H7 (cell line): ENCODE results near the gene RIPK4. TPM values are rescaled to one million over a fixed set of nuclear protein-coding genes. Genes with fewer than 3 reads are reported as not detected.

ENCODE experiments used
- DNase-seq: peaks from one replicate; pipeline ENCODE4 v3.0.0; 2012
- H3K27me3 ChIP-seq: 2 replicates; pipeline ENCODE4 v1.6.0; 2011; ENCODE audit warnings: mild to moderate bottlenecking, low read length; ENCODE audit not compliant: control insufficient read depth, insufficient read depth
- H3K36me3 ChIP-seq: replicated peaks from 2 replicates; pipeline ENCODE4 v1.5.1; 2011; ENCODE audit warnings: low read length; ENCODE audit not compliant: control insufficient read depth, insufficient read depth
- H3K4me3 ChIP-seq: 2 replicates; pipeline ENCODE4 v1.5.1; 2011; ENCODE audit warnings: low read depth, mild to moderate bottlenecking, control low read depth, low read length, moderate library complexity; ENCODE audit not compliant: insufficient read depth
- total RNA-seq: library from RNA; depleted of rRNA; stranded (reverse); fragments of >200 nt; shearing (Covaris generic); gene quantifications from 2 replicates; pipeline ENCODE4 v1.2.3, GENCODE V29; 2014; rRNA removed

Gene RIPK4
- total RNA-seq = 10.5 and 11.7 TPM in 2 replicates

DNA sequence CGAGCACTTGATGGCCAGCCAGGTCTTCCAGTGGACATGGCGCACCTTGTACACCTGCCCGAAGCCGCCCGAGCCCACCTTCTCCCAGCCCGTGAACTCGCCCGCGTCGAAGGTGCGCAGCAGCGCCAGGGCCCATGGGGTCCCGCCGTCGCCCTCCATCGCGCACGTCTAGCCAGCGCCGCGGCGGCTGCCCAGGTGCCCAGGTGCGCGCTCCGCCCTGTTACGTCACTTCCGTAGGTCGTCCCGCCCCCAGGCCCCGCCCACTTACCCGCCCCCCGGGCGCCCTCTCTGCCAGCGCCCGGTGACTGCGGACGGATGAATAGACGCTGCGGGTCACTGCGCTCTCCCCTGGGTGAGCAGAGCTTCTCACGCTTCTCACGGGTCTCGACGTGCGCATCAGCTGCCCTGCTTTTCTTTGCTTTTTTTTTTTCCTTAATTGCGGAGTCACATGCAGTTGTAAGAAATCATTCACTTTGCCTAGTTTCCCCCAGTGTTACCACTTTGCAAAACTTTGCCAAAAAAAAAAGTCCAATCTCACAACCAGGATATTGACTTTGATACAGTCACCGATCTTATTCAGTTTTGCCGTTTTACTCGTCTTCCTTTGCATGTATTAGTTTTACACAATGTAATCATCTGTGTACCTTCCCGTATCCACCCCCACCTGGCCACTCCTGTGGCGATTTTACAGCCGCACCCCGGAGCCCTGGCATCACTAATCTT, at the start of gene RIPK4:
Gene RIPK4, minus strand, starts transcription at position 170 of the 723 bp plus-strand sequence. Its CDS starts 11 bp downstream, at position 159.
- H3K4me3 ChIP-seq = peak within 1 kb of the TSS; percentile 68
- H3K27me3 ChIP-seq = peaks cover 84% of the 10 kb centered on the region
- DNase-seq = peak; percentile 98
- H3K36me3 ChIP-seq = no peaks in the 10 kb centered on the region

DNA sequence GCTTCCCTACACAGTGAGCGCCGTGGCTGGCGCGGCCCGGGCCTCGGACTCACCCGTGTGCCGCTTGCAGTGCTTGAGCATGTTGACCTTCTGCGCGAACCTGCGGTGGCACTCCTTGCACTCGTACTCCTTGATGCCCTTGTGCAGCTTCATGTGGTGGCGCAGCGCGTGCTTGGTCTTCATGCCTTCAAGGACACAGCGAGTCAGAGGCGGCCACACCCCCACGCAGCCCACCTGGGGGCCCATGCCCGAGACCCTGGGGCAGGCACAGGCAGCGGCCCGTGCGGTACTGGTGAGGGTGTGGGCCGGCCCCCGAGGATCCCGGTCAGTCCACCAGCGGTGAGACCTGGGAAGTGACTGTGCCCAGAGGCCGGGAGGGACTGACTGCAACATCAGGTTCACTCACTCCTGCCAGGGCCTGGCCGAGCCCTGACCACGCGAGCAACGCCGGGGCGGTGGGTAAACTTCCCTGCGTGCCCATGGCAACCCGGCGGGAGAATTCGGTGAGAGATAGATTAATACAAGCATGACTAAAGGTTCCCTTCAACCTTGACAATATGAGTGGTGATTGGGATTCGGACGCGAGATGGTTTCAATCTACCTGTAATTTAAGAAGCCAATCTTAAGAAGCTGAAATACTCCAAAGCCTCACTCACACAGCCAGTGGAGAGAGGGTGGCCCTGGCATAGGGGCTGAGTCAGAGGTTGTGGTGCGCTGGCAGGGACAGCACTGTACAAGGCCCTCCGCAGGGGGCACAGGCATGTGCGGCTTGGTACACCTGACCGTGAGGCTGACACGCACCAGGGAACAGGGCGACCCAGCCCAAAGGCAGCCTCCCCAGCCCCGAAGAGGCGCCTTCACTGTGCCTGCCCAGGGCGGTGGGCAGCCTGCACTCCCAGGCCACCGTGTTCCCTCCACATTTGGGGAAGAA, 49.1 kb upstream of the RIPK4 start:
- Histone ChIP-seq H3K27me3 (no peaks in the 10 kb centered on the region), H3K36me3 (peaks cover 4% of the 10 kb centered on the region), H3K4me3 (no peak overlapping the region)
- no peak for DNase-seq

DNA sequence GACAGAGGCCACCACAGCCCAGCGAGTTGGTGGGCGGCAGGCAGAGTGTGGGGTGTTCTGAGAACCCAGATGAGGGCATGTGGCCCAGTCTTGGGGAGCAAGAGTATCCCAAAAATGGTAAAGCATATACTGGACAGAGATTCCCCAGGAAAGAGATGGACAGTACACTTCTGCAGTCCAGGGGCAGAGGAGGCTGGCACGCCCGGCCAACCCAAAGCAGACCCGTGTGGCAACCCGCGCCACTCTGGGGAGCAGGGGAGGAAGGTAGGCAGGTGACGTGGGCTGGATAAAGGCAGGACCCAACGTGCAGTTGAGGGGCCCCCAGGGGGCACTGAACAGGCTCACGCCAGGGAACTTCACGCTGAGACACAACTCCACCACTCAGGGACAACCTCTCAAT, 46.4 kb upstream of the RIPK4 start:
- no peak overlapping the region for H3K4me3 ChIP-seq
- H3K36me3 ChIP-seq = peaks cover 4% of the 10 kb centered on the region
- no peaks in the 10 kb centered on the region for H3K27me3 ChIP-seq
- no peak for DNase-seq

DNA sequence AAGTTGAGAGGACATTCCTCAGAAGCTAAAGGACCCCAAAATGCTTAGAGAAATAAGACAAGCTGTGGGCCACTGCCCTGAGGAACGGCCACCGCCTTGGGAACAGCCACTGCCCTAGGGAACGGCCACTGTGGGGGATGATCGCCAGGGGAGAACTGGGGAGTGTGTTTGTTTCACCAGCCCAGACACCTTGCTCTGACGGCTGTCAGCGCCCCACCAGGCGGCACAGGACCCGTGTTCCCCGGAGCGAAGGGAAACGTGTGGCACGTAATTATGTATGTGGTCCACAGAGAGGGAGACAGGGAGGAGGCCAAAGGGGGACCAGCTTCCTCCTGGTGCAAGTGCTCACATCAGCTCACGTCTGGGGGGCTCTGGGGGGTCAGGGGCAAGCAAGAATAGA, 45.8 kb upstream of the RIPK4 start:
- no peak for DNase-seq
- H3K36me3 ChIP-seq = peaks cover 4% of the 10 kb centered on the region
- H3K4me3 ChIP-seq = no peak overlapping the region
- no peaks in the 10 kb centered on the region for H3K27me3 ChIP-seq

DNA sequence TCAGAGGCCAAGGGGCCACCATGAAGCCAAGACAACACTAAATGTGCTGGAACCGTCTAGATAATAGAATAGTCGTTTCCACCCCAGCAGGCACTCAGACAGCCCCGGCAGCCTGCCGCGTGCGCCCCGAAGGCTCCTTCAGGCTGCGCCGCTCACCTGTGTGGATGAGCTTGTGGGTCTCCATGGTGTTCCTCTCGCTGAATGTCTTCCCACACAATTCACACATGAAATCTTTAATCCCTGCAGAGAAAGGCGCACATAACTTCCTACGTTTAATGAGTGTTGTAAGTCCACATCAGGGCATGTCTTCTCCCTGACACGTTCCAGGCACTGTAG, 43.7 kb upstream of the RIPK4 start:
- Histone ChIP-seq H3K4me3 (no peak overlapping the region), H3K27me3 (no peaks in the 10 kb centered on the region), H3K36me3 (peaks cover 4% of the 10 kb centered on the region)
- peak; percentile 42 for DNase-seq

DNA sequence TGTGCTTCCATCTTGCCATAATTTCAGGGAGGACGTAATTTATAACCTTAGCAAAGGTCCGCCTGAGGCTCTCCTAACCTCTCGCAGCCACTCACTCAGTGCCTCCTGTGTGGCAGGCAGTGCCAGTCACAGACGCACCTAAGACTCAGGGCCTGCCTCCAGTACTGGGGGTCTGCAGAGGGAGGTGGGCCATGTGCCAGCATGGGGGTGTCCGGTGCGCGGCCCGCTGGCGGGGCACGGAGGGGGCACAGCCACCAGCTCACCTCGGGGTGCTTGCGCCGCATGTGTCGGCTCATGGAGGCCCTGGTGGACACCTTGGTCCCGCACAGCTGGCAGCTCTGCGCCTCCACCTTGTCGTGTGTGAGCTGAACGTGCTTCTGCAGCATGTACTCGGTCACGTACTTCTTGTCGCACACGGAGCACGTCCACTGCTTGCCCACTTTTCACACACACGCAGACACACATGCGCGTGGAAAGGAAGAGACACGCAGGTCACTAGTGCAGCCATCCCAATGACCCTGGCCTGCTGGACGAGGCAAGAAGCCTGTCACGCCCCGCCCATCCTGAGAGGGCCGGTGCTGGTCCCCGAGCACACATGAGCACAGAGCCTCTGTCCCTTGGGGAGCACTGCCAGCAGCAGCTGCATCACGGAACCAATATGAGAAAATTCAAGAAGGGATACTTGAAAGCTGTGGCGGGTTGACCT, 43.2 kb upstream of the RIPK4 start:
- H3K27me3 ChIP-seq = no peaks in the 10 kb centered on the region
- H3K36me3 ChIP-seq = peaks cover 3% of the 10 kb centered on the region
- H3K4me3 ChIP-seq = no peak overlapping the region
- DNase-seq = peak; percentile 39

DNA sequence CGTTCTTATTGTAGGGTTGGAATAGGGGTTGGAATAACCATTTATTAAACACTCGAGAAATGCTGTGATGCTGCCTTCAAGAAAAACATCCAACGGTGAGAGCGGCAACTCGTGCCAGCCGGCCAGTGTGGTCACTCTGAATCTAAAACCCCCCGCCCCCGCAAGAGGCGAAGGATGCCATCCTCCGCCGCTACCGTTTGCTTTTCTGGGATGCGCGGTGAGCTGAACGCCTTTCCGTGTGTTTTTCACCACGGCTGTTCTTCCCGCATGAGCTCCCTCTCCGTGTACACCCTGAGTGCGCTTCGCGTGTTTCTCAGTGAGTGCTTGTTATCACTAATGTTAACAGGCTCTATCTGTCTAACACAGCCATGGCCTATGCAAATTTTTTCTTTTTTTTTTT, 42.0 kb upstream of the RIPK4 start:
- no peak for DNase-seq
- Histone ChIP-seq H3K4me3 (no peak overlapping the region), H3K27me3 (no peaks in the 10 kb centered on the region), H3K36me3 (0 out of 2 replicates have a peak, but pooled peaks cover 2% of the 10 kb centered on the region)

DNA sequence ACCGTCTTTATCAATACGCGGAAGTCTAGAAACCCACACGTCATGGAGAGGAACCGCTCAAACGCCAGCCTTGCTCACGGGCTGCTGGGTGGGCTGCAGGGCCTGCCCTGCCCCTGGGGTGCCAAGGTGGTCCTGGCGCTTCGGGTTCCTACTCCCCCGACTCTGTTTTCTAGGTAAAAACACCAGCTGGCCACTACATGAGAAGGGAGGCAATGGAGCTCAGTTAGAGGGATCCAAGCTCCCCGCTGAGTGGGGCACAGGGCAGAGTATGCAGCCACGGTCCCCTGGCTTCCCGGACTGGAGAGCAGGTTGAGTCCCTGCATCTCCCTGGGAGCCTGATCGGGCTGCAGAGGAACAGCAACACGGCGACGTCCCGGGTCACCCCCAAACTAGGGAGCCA, 41.2 kb upstream of the RIPK4 start:
- Histone ChIP-seq H3K27me3 (no peaks in the 10 kb centered on the region), H3K36me3 (no peaks in the 10 kb centered on the region), H3K4me3 (no peak overlapping the region)
- no peak for DNase-seq

DNA sequence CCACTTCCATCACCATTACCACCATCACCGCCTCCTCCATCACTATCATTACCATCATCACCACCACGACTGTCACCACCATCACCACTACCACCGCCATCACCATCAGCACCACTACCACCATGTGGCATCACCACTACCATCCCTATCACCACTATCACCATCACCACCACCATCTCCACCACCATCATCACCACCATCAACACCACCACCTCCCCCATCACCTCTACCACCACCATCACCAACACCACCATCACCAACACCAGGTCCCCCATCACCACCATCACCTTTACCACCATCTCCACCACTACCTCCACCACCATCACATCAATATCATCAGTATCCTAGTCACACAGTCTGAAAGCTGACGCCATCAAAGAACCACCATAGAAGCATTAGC, 39.9 kb upstream of the RIPK4 start:
- Histone ChIP-seq H3K36me3 (no peaks in the 10 kb centered on the region; the same call in 1 of the 2 replicates), H3K4me3 (no peak overlapping the region), H3K27me3 (no peaks in the 10 kb centered on the region)
- no peak for DNase-seq

DNA sequence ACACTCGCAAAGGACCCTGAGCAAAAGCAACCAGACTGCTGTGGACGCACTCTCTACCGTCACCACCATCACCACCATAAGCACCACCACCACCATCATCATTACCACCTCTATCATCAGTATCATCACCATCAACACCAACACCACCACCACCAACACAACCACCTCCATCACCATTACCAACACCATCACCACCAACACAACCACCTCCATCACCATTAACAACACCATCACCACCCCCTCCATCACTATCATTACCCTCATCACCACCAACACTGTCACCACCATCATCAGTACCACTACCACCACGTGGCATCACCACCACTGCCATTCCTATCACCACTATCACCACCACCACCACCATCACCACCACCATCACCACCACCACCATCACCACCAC, 38.8 kb upstream of the RIPK4 start:
- Histone ChIP-seq H3K27me3 (no peaks in the 10 kb centered on the region), H3K4me3 (no peak overlapping the region), H3K36me3 (no peaks in the 10 kb centered on the region; the same call in 1 of the 2 replicates)
- no peak for DNase-seq

DNA sequence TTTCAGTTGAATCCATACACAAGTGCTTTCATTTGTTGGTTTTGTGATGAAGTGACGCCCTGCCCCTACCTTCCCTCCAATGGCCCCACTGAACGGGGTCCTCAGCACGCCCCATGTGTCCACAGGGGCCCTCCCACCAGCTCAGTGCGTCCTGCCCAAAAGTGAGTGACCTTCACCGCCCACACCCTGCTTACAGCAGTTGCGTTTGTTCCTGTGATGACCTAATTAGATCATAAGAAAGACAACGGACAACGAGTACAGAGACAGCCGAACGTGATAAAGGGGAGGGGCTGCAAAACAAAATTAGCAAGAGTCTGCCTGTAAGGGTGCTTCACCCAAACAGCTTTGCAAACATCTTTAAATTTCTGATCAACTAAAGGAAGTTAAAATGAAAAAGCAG, 38.2 kb upstream of the RIPK4 start:
- no peak overlapping the region for H3K4me3 ChIP-seq
- no peak for DNase-seq
- H3K27me3 ChIP-seq = no peaks in the 10 kb centered on the region
- peaks cover 1% of the 10 kb centered on the region for H3K36me3 ChIP-seq

DNA sequence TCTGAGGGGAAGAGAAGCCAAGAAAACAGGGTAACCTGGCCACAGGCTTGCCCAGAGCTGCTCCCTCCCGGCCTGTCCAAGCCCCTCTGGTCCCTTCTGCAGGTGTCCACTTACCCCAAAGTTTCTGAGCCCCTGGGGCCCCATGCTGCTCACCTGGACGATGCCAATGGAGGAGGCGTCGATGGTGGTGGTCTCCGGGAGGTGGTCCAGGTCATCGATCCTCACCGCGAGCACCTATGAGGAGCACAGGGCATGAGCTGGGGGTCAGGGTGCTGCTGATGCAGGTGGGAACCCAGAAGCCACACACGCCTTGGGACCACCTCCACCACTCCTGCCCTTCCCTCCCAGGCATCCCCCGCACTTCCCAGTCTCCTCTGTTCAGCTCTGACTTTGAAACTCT, 37.5 kb upstream of the RIPK4 start:
- Histone ChIP-seq H3K36me3 (peaks cover 1% of the 10 kb centered on the region), H3K4me3 (no peak overlapping the region), H3K27me3 (no peaks in the 10 kb centered on the region)
- DNase-seq = peak; percentile 11

DNA sequence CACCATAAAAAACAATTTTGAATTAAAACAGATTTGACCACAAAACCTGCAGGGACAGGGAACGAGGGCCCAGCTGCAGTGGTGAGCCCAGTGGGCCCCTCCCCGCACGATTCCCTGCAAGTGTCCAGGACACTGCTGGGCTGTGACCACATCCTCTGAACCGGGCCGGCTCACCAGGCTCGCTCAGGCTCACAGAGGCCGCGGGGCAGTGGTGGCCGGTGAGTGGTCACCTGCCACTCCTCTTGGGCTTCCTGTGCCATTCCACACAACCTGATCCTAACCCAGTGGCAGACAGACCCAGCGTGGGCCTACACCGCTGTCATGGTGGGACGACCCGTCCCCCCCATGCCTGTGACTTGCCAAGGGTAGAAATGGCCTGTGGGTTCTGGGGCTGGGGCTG, 36.5 kb upstream of the RIPK4 start:
- Histone ChIP-seq H3K27me3 (no peaks in the 10 kb centered on the region), H3K36me3 (peaks cover 1% of the 10 kb centered on the region), H3K4me3 (no peak overlapping the region)
- DNase-seq = no peak

DNA sequence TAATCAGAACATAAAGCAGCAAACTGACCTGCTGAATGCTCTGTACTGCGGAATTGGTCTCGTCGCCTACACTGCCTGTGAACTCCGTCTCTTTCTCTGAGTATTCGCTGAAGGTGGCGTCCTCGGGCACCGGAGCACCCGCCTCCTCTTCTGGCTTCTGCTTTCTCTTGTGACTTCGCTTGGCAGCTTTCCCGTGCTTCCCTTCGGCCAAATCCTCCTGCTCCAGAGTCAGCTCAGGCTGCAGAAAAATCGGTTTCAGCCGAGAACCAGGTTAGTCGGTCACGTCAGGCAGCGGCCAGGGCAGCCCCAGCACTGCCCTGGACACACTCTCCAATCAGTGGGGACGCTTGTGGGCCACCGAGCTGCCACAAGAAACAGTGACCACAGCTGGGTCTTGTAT, 35.8 kb upstream of the RIPK4 start:
- no peak for DNase-seq

More for the DNA sequence above, 35.8 kb upstream of the RIPK4 start:
- Histone ChIP-seq H3K27me3 (no peaks in the 10 kb centered on the region), H3K36me3 (peaks cover 1% of the 10 kb centered on the region), H3K4me3 (no peak overlapping the region)
